Activated CD8-positive, alpha-beta memory T cell treated with anti-CD3 and anti-CD28 coated beads for 48 hours (primary cell): ENCODE measurements around the gene ARHGAP20.

Experiments
- DNase-seq, 3 experiments: peaks; one replicate each; pipeline ENCODE4 v3.0.0-alpha.2; 2020; ENCODE audit warnings: low read depth in 2 of 3, low spot score in 2 of 3

The ARHGAP20 gene, protein sequence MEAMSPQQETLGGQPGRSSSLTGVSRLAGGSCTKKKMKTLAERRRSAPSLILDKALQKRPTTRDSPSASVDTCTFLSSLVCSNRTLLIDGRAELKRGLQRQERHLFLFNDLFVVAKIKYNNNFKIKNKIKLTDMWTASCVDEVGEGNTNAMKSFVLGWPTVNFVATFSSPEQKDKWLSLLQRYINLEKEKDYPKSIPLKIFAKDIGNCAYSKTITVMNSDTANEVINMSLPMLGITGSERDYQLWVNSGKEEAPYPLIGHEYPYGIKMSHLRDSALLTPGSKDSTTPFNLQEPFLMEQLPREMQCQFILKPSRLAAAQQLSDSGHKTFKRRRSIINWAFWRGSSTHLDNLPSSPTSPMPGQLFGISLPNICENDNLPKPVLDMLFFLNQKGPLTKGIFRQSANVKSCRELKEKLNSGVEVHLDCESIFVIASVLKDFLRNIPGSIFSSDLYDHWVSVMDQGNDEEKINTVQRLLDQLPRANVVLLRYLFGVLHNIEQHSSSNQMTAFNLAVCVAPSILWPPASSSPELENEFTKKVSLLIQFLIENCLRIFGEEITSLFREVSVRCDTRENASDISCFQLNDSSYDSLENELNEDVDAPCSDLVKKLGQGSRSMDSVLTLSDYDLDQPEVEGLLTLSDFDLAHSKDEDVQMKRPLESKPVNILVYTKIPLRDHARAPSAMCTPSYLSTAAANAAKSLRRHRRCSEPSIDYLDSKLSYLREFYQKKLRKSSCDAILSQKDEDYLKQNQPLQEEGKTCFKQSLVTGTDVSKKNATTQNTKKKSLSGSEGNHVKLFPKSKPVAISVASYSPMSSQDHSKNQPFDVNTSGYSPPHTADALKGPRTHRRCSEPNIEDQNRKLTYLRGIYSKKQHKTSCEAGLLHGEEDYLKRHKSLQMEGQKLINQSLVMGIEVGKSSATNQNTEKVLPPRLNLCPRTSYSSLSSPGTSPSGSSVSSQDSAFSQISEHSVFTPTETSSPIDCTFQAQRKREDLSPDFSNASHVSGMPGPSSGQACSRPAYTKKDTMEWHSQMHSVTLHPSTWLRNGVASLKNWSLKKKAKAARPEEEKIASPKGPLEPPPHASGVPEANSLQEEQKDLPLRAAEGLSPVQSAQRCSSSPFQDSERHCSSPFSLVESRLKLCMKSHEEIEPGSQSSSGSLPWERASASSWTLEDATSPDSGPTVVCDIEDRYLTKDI

DNA sequence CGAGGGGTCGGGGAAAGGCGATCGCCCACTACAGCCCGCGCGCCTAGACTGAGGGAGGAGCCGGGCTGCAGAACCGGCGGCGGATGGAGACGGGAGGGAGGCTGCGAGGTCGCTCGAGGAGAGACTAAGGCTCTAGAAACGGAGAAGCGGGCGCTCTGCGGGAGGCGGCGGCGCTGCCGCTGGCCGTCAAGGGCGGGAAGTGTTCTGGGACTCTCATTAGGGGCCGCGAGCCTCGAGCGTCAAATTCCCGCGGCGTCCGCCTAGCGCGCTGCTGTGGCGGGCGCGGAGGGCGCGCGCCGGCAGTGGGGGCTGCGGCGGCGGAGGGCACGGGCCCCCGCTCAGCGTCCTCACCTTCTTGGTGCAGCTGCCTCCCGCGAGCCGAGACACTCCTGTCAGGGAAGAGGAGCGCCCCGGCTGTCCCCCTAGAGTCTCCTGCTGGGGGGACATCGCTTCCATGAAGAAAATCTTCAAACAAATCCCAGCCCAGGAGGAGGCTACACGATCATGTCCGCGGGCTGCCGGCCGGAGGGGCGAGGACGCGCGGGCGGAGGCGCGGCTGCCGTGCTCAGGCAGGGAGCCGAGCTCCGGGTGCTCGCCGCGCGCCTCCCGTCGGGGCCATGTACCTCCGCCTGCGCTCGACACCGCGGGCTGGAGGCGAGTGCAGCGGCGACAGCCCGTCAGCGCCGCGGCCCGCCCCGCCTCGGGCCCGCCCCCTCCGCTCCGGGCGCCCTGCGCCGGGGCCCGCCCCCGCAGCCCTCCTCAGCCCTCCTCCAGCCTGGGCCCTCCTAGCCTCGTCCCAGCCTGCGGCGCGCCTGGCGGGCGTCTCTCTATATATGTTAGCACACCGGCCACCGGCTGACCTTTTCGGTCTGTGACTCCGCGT lies at the start of gene ARHGAP20:
TSS of gene ARHGAP20 (minus strand) at position 662 of the 883 bp plus-strand sequence. CDS start at position 456, 206 bp downstream.
- DNase-seq = peak in 2 of 3 experiments; percentile 11 to 52

DNA sequence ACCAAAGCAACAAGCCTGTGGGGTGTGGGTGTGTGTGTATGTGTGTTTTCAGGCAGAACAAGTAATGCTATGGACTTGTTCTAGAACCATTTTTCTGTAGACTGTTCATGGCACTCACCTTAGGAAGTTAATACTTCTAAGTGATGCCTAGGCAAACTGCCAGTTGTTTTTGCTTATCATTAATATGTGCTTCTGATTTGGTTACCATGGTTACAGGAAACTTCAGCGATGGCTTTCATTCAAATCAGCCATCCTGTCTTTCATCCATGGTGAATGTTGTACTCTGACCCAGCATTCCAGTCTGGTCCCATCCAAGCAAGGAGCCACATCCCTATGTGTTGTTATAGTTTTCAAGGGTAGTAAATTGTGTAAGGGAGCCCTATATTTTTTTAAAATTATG lies 49.8 kb upstream of the ARHGAP20 start:
- no peak for DNase-seq

DNA sequence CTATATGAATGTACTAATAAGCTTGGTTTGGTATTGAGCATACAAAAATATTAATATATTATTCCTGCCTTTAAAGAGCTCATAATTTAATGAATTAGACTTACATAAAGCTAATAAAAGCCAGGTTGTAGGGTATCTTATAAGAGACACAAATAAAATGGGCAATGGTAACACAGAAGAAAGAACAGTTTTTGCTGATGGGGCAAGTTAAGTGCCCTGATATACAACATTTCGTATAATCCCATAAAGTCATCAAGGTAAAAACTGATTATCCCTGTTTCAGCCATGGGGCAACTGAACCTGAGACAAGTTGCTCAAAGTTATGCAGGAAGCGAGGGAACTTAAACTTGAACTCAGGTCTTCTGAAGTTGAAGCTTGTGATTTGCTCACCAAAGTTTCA lies 48.9 kb upstream of the ARHGAP20 start:
- DNase-seq = no peak

DNA sequence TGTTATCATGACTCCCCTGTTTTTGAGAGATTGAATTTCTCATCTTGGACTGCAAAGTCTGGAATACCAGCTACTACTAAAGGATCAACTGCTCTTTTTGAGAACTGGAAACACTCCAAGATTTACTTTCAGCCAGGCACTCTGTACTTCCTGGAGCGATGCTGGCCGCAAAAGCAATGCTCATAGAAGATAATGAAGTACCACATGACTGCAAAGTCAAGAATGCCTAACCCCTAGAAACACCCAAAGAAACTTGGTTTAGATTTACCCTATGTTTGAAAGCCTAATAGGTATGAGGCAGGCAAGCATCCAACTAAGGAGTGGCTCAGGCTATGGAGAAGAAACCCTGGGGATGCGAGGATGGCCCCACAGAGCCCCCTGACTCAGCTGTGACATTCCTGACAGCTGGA lies 47.7 kb upstream of the ARHGAP20 start:
- no peak for DNase-seq

DNA sequence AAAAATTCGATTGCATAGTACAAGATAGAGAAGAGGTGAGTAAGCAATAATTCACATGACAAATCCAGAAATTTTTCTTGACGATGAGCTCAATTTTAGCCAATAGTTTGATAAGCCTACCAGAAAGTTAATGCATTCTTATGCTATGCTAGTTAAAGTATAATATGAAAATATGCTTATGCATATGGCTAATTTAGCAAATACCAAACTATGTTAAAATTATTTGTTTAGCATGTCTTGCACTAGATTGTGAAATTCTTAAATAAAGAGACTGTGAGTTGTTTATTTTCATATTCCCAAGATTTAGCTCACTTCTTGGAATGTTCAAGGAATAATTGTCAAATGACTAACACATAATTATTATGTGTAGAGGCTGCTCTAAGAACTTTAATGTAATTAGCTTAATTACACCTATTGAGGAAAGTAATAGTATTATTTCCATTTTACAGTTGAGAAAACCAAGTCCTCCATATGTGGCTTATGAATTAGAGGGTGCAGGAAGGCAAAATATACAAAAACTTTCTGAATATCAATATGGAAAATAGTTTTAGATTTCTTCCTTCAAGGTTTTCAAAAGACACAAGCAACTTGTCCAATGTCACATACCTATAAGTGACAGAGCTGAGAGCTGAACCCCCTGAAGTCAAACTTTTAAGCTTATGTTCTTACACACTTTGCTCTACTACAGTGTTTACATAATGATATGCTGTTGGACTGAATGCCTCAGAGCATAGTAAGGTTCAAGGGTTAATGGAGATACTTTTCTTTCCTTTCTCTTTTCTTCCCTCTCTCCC lies 45.9 kb upstream of the ARHGAP20 start:
- no peak for DNase-seq

DNA sequence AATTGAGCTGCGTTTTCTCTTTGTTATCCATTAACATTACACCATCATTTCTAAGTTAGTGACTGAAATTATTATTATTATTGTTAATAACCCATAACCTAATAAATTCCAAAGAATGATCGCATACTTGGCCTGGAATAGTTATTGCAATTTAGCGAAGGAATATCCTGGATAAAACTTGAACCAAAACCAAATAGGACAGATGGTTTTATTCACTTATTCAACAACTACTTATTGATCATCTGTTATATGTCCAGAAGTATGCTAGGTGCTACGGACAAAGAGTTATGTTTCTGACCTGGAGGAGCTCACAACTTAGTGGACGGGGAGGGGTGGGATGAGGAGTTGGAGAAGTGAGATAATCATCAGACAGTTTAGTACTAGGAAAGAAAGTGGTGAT lies 44.8 kb upstream of the ARHGAP20 start:
- DNase-seq = no peak

DNA sequence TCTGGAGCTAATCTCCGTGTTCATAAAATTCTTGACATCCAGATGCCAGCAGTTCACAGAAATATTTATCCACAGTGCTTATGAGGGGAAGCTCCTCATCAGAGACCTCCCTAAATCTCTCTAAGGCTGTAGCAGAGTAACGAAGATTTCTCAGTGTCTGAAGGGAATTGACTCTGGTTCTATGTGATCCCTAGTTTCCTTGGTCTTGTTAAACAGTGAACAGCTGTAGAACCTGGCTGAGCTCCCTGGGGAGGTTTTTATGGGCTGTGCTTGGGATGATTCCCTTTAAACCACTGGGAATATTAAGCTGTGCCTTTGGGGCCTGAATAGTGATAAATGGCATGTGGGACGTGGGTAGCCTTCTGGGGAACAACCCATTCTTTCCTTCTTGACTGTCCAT lies 43.7 kb upstream of the ARHGAP20 start:
- no peak for DNase-seq

DNA sequence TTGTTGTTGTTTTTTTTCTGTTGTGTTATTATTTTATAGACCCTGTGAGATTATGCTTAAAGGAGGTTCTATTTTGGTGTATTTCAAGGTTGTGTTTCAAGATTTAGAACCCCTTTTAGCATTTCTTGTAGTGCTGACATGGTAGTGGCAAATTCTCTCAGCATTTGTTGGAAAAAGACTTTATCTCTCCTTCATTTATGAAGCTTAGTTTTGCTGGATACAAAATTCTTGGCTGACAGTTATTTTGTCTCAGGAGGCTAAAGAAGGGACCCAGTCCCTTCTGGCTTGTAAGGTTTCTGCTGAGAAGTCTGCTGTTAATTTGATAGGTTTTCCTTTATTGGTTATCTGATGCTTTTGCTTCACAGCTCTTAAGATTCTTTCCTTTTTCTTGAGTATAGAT lies 40.7 kb upstream of the ARHGAP20 start:
- DNase-seq = no peak

DNA sequence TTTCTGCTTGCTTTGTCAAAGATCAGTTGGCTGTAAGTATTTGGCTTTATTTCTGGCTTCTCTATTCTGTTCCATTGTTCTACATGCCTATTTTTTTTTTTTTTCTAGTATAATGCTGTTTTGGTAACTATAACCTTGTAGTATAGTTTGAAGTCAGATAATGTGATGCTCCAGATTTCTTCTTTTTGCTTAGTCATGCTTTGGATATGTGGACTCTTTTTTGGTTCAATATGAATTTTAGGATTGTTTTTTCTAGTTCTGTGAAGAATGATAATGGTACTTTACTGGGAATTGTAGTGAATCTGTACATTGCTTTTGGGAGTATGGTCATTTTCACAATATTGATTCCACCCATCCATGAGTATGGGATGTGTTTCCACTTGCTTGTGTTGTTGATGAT lies 37.9 kb upstream of the ARHGAP20 start:
- no peak for DNase-seq

DNA sequence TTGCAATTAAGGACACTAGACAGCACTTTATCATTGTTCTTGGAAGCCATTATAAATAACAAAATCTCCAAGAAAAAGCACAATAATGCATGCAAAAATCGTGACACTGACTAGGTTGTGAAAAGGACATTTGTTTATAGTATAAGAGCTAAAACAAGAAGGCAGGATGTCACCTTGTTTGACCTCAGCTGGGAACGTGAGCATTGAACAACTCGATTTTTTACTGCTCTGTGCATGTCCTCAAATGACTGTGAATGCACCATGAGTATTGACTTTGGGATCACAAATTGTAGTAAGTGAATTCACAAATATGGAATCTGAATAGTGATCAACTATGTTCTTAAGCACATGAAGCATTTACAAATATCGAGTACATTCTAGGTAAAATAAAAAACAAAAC lies 35.3 kb upstream of the ARHGAP20 start:
- DNase-seq = no peak

DNA sequence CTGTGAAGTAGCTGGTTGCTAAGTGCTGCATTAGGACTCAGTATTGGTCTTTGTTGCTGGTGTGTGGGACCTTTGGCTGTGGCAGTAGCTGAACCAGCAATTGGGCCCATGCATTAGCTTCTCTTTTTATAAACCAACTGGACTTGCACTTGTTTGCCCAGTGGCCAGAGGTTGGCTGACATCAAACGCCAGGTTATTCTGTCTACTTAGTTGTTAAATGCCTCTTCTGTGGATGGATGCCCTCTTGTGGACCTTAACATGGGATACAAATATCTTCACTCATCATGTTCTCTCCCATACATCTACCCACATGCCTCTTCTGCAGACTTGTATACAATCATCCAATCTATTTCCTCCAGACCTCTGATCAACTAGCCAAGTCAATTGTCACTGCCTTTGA lies 26.4 kb upstream of the ARHGAP20 start:
- no peak for DNase-seq

DNA sequence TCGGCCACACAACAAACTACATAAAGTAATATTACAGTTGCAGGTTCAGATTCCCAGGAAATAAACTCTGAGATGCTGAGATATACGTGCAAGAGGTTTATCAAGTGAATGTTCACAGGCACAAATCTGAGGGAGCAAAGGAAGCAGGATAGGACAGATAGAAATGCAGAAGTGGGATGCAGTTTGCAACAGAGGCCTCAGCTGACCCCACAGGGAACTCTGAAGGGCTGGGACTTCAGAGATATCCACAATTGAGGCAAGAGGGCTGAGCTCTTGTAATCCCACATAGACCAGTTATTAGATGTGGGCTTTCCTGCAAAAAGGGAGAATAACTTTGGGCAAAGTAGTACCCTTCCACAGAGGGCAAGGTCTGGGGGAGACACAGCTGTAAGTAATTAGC lies 25.4 kb upstream of the ARHGAP20 start:
- DNase-seq = no peak

DNA sequence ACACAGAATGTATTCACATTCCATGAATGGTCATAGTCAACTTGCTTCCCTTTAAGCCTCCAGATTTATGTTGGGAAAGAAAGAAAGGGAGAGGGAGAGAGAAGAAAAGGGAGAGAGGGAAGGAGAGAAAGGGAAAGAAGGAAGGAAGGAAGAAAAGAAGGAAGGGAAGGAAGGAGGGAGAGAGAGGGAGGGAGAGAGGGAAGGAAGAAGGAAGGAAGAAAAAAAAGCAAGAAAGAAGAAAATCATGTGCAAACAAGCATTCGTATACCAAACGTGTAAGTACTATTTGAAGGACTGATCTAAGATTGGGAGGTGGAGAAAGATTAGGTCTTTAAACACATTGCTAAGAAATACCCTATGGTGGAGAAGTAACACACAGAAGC lies 23.9 kb upstream of the ARHGAP20 start:
- no peak for DNase-seq

DNA sequence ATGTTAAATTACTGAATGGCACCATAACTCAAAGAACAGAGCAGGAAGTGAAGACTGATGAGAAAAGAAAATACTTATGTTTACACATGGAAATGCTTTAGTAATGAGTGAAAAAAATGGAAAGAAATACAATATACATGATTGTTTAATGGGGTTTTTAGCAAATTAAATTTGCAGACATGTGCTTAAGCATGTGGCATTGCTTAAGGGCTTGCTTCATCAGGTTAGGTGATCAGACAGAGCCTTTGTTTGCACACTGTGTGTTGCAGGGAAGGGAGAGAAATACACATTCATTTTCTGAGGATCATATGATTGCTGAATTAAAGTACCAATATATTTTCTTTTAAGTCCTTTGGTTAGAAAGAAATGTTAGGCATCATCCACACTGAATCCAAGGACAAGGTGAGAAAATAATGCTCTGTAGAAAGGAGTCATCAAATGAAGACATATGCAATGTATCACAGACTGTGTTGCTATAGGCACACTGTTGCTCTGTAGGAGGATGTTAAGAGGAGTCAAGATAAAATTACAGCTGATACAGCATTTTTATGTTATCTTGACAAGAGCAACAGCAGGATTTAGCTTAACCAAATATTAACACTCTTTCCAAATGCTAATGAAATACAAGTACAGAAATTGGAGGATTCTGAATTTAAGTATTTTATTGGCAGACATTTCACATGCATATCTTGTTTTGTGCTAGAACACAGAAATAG lies 23.4 kb upstream of the ARHGAP20 start:
- no peak for DNase-seq

DNA sequence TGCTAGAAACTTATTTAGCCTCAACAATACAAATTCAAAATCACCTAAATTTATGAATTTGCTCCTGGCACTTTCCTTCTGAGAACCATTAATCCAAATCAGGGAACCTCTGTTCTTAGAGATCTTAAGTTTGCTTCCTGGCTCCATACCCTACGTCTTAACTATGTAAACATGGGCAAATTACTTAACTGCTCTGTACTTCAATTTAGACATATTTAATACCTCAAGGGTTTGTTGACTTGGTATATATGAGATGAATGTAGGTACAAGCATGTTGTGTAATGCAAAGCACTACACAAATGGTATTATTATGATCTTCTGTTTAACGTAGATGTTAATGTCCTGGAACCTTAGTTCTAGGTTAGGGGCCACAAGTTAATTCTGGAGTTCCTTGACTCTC lies 22.6 kb upstream of the ARHGAP20 start:
- DNase-seq = no peak

DNA sequence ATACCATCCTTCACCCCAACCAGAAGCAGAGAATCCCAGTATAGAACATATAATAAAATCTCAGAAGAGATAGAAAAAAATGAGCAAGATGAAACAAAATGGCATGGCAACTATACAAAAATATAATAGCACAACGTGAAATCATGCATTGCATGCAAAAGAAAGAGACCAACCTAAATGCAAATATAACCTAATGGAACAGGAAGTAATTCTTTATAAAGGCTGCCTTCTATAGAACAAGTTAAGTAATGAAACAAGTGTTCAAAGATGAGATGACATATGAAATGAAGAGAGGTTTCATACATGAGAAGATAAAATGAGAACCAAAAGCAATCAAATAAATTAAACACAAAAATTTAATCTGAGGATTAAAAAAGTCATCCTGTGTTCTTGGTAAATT lies 18.5 kb upstream of the ARHGAP20 start:
- DNase-seq = no peak

DNA sequence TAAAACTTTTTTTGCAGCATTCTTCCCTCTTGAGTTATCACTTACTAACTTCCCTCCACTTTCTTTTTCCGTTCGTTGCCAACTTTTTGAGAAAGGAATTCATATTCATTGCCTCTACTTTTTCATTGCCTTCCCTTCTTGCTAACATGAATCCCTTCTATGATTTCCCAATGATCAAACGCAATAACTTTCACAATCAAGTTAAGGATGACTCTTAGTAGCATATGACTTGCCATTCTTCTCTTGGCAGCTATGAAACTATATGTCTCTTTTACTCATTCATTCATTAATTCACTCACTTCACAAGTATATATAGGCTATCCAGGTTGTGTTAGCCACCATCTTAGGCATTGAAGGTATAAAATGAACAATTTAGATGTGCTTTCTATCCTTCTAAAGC lies 16.6 kb upstream of the ARHGAP20 start:
- DNase-seq = no peak

DNA sequence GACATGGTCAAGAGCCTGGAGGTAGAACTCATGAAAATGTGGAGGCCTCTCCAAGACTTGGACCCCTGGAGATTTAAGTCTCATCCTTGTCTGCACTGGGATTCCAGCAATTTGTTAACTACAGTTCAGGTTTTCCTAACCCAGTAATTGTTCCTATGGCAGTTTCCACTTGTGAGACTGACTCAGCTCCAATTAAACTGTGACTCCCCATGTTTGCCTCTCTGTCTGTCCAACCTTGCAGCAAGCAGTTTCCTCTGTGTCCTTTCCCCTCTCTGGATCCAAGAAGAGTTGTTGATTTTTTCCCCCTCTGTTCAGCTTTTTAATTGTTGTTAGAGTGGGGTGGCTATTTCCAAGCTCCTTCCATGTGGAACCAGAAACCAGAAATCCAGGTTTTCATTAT lies 16.2 kb upstream of the ARHGAP20 start:
- DNase-seq = no peak

DNA sequence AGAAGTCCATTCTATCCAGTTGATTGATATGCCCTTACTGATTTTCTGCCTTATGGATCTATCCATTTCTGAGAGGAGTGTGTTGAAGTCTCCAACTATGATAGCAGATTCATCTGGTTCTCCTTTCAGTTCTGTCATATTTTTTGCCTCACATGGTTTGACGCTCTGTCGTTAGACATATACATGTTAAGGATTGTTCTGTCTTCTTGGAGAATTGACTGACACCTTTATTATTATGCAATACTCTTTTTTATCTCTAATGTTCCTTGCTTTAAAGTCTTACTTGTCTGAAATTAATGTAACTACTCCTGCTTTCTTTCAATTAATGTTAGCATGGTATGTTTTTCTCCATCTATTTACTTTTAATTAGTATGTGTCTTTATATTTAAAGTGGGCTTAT lies 12.1 kb upstream of the ARHGAP20 start:
- no peak for DNase-seq
